Effector CD4-positive, alpha-beta T cell (primary cell): Measurements from ENCODE around the gene LIN7C.
"Not testable (repeated sequence)": the region's sequence is repeated elsewhere in the genome, so short reads cannot be mapped to it uniquely, and the experiment has no call there.

ENCODE experiments used
- DNase-seq: peaks from one replicate; pipeline ENCODE4 v3.0.0-alpha.2; 2020

The LIN7C gene

DNA sequence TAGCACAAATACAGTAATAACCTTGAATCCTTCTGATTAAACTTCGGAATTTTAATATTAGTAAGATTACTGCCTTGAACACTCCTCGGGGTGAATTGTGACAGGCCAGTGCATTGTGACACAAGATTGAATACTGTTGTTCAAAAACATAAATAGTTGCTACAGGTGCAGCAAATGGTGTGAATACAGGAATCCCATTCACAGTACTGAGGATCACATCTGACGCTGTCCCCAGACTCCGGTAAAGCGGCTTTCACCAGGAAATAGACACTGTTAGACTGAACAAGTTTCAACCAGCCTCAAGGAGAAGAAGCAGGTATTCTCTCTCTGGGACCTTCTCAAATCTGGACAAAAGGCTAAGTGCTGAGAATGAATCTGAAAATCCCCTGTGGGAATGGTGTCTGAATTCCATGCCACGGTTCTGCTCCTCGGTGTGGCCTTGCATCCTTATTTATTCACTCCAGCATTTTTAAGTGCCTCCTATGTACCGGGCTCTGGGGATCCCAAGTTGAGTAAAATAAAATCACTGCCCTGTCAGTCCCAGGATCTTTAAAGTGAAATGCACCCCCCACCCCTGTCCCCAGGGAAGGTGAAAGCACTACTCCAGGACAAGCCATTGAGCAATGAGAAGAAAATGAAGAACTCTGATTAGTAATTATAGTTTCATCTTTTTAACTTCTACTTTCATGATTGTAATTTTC is 37.4 kb downstream of the LIN7C start:
- DNase-seq = no peak

DNA sequence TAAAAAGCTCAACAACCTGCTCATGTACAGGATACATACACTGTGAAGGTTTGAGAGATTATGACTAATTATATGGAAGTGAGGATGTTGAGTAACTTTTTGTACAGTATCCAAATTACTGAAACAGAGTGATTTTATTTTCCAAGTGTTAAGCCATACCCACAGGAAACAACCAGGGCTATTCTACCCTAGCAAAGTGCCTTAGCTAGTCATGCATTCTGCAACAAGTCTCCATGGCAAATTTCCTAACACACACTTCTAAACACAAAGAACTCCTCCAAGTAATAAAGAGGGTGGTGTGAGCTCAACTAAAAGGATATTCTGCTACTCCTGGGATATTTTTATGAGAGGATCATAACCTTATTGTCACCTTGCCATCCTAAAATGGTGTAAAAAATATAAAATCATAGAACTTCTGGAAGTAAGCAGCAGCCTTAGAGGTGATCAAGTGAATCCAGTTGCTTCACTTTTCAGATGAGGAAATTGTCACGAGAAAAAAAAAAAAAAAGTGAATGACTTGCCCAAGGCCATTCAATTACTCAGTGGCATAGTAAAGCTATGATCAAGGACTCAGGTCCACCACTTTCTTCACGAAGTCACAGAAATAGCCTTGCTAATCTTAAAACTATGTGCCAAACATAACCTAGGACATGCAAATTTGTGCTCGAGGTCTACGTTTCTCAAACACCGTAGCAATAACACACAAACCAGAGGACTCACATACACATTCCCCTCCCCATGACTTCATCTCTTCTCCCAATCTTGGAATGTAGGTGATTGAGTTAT is 38.2 kb downstream of the LIN7C start:
- DNase-seq = no peak

DNA sequence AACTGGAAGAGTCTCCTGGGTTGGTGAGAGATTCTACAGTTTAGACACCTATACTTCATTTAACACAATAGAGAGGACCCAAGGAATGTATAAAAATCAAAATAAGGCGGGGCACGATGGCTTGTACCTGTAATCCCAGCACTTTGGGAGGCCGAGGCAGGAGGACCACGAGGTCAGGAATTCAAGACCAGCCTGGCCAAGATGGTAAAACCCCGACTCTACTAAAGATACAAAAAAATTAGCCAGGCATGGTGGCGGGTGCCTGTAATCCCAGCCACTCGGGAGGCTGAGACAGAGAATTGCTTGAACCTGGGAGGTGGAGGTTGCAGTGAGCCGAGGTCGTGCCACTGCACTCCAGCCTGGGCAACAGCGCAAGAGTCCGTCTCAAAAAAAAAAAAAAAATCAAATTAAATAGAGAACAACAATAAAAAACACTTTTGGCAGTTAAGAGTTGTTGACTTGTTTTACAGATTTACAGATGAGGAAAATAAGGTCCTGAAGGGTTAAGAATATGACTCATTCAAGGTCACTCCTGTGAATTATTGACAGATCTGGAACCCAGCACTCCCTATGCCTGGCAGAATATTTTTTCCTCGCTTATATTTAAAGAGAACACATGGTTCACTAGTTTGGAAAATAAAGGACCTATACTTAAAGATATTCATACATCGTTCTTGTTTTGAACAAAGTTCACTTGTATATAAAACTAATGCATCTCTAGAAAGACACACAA is 39.2 kb downstream of the LIN7C start:
- no peak for DNase-seq

DNA sequence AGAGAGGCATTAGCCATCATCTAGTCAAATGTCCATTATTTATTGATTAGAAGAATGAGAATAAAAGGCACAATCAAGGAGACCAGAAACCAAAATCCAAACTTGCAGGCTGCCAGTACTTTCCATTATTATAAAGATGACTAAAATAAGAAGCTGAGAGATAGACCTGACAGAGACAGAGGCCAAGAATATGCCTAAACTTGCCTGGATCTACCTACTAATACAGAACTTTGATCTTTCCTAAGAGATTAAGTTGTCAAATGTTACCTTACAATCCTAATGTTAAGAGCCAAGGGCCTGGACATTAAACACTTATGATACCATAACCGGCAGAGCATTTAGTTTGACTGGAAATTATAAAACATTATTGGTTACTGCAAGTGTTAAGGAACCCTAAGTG is 40.2 kb downstream of the LIN7C start:
- DNase-seq = no peak

DNA sequence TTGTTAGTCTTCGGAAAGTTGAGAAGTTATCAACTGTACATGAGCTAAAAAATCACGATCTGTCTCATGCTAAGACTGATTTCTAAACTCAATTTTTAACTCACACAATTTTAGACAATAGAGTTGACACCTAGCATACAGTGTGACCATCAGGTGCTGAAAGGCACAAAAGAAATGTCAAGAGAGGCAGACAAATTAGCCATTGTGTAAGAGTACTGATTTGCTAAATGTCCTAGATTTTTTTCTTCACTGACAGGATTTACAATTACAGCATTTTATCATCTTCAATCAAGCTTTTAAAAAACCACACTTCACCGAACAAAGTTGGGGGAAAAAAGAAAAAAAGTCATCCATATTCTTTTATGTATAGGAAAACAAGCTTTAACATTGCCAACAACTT is 40.9 kb downstream of the LIN7C start:
- DNase-seq = no peak

DNA sequence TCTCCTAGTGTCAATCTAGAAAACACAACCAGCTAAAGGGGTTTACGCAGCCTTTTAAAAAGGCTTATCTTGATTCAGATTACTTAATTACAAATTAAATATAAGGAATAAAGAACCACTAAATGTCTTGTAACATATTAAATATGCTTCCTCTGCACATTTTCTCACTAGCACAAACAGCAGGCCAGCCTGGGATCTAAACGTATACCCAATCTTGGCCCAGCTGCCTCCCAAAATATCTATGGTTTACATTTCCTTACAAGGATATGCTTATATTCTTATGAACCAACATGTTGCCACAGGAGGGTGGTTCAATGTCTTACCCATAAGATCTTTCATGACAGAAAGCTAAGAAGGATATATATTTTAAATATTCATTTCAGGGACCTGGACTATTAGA is 41.7 kb downstream of the LIN7C start:
- DNase-seq = no peak

DNA sequence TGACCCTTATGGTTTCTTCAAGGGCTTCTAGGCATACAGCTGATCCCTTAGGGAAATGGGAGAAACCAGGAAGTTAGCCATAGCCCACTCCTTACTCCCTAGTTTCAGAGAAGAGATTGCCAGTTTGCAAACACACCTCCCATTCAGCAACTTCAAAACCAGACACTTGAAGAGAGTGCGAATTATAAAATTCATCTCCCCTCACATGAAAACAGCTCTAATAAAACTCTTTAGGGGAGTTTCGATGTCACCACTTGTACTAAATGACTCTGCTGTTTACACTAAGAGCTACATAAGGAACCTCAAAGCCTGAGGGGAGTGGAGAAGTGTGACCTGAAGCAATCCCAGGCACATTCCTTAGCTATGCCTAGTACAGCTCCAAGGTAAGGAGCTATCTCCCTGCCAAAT is 42.3 kb downstream of the LIN7C start:
- no peak for DNase-seq

DNA sequence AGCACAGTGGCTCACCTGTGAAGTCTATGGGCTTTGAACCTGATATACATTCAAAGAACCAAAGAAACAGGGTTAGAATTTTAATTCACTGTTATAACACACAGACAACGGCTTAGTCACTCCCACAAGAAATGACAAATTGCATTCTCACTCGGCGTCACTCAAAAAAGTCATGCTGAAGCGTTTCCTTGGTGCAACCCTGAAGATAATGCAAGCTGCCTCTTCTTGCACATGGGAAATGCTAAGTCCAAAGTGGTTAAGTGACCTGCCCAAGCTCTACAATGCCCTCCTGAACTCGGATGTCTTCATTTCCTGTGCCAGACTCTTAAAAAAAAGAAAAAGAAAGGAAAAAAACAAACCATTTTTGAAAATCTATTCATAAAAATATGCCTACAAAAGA is 44.0 kb downstream of the LIN7C start:
- no peak for DNase-seq

GRCh38 chr11:27460158-27460978 is 46.2 kb downstream of the LIN7C start:
- DNase-seq = no peak

DNA sequence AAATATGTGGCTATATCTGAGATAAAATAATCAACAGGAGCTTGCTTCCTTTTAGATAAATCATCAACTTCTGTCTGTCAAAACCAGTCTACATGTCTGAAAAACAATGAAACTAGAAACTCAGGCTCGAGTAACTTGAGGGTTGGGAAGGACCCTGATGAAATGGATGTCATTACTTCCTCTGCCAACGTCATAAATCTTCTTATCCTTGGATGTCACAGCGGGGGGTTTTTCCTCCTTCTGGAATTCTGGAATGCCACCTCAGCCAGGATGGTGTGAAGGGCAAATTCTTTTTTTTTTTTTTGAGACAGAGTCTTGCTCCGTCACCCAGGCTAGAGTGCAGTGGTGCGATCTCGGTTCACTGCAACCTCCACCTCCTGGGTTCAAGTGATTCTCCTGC is 47.4 kb downstream of the LIN7C start:
- DNase-seq = no peak

GRCh38 chr11:27458182-27458581 is 48.4 kb downstream of the LIN7C start:
- no peak for DNase-seq

- no peak for DNase-seq
Measured at GRCh38 chr11:27456795-27457329, 49.7 kb downstream of the LIN7C start.

DNA sequence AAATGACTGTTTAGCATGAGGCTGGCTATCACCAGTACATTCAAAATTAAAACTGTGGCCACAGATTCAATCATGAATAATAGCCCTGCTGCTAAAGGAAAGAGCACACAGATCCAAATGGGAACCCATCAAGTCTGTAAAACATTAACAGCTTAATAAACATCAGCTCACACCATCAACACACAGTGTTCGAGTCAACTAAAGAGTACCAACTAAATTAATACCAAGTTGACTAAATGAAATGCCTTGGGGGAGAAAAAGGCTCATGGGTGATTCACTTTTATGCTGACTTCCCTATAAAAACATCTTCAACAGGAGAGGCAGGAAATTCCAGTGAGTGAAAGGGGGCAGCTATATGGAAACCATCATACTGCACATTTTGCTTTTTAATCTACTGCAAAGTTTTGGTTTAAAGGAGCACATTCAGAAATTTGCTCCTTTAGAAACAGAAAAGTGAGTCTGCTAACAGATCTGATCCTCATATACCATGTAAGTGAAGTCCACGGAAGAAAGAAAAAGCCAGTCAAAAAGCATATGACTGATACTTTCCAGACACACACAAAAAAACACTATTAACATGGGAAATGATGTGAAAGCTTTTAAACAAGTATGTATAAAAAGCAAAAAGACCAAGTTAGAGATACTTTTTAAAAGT is 50.3 kb downstream of the LIN7C start:
- no peak for DNase-seq

- DNase-seq = no peak
Measured at GRCh38 chr11:27455667-27456066, 50.9 kb downstream of the LIN7C start.

DNA sequence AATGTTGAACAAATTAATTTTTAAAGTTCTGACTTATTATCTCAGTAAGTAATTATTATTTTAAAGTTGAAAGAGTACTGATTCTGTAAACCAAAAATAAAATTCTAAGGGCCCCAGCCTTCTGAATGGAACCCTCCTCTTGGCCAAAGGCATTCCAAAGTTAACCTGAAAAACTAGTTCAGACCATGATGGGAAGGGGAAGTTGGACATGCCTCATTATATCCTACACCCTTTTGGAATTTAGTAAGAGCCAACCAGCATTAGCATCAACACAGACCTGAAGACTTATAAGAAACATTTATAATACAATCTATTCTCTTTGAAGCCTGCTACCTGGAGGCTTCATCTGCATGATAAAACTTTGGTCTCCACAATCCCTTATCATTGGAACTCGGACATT is 52.9 kb downstream of the LIN7C start:
- no peak for DNase-seq

DNA sequence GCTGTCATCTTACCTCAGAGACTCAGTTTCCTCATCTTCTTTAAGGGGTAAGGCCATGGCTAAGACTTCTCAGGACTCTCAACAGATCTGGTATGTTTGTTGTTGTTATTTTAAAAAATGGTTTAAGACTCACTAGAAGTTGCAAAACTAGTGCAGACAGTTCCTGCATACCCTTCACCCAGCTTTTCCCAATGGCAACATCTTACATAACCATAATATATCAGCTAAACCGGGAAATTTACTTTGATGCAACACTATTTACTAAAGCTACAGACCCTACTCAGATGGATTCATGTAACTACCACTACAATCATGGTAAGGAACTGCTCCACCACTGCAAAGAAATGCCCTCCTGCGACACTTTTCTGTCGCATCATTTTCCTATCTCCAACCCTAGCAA is 54.4 kb downstream of the LIN7C start:
- DNase-seq = no peak

DNA sequence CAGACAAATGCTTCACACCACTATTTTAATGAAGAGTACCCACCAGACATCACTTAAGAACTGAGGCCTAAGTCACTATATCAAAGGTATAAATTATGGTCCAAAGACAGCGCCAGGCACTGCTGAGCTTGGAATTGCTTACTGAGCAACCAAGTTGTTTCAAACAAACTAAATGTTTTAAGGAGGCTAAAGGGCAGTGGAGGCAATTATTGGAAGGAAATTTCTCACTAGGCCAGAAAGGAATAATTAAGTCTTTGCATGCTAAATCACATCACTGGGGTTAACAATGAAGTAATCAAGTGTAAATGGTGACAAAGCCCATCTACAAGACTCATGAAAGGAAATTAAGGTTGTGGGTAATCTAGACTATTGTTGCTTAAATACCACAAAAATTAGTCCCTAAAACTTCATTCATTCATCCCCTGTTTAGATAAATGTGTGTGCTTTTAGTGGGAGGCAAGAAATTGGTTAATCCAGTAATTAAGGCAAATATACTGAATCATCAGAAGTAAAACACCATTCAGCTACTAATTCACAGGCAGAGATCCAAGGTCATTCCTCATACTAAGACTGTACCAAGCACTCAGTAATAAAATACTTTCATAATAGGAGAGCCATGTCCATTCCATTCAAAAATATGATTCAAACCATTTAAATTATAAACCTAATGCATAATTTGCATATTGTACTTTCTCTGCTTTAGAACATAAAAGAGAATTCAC is 55.2 kb downstream of the LIN7C start:
- no peak for DNase-seq

DNA sequence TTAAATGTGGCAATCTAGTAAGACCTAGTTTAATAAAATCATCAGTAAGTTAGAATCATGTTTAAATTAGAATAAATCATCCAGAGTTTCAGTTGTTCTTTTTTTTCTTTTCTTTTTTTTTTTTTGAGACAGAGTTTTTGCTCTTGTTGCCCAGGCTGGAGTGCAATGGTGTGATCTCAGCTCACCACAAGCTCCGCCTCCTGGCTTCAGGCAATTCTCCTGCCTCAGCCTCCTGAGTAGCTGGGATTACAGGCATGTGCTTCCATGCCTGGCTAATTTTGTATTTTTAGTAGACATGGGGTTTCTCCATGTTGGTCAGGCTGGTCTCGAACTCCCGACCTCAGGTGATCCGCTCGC is 58.4 kb downstream of the LIN7C start:
- not testable (repeated sequence) for DNase-seq

- DNase-seq = no peak
Measured at GRCh38 chr11:27447288-27448183, 59.0 kb downstream of the LIN7C start.

DNA sequence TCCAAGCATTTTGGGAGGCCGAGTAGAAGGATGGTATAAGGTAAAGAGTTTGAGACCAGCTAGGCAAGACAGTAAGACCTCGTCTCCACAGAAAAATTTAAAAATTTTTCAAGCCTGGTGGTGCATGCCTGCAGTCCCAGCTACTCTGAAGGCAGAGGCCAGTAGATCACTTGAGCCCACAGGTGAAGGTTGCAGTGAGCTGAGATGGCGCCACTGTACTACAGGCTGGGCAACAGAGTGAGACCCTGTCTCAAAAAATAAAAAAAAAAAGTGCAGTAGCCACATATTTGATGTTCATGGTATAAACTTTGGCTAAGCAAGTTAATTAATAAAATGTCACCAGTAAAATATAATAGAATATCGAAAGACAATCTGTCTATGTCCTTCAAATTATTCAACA is 60.9 kb downstream of the LIN7C start:
- DNase-seq = no peak
